HepG2 (cell line): ENCODE measurements around the gene PRIMA1. TPM values are rescaled to one million over a fixed set of nuclear protein-coding genes. Genes with fewer than 3 reads are reported as not detected.

Experiments used
- ATAC-seq: fragments of 200-7000 bp; cut with Tn5 transposase; 3 replicates; pipeline ENCODE4 v1.9.1; 2020; ENCODE audit warnings: mild to moderate bottlenecking, moderate library complexity
- BruUV-seq: library from RNA; stranded (reverse); fragments of 400-500 nt; replicated peaks from 2 replicates; lab custom pipeline; 2021; lab: Mats Ljungman, UMichigan
- CTCF ChIA-PET: fragments of 300-600 bp; formaldehyde crosslinking; extraction: SDS; loops from one replicate; lab custom pipeline; 2021; ENCODE audit warnings: low total read pairs, inconsistent platforms, low intra/inter-chr PET ratio; lab: Yijun Ruan, JAX
- POLR2A ChIA-PET: fragments of 350-600 bp; sonication (Branson Sonifier 250); formaldehyde crosslinking; loops from one replicate; lab custom pipeline; 2020; ENCODE audit warnings: antibody characterized with exemption, inconsistent platforms; lab: Yijun Ruan, JAX
- DNase-seq: peaks from one replicate; pipeline ENCODE4 v3.0.0-alpha.2; 2015; ENCODE audit warnings: low spot score
- FAIRE-seq: peaks from 3 replicates; lab custom pipeline; 2011; peaks lifted over from hg19 to GRCh38; lab: Jason Lieb, UNC
- H2AFZ ChIP-seq: one replicate; pipeline ENCODE4 v1.6.1; 2011; ENCODE audit warnings: low read length, inconsistent platforms
- H3K27ac ChIP-seq: fragments of 300-600 bp; 3 replicates; pipeline ENCODE4 v1.8.0; 2011; ENCODE audit warnings: mixed run types, mild to moderate bottlenecking, mixed read lengths, low read length, inconsistent platforms; ENCODE audit not compliant: insufficient read depth; ENCODE audit errors: extremely low read length
- H3K27me3 ChIP-seq, 2 experiments: fragments of 200-600 bp in 1 of 2; 2 replicates in 1 of 2; 3 replicates in 1 of 2; pipeline versions ENCODE4 v1.6.0 to v1.8.0; 2011; ENCODE audit warnings: low read length in 2 of 2, mild to moderate bottlenecking in 2 of 2, moderate library complexity in 2 of 2, inconsistent platforms in 1 of 2; ENCODE audit not compliant: insufficient read depth in 2 of 2, control insufficient read depth in 1 of 2
- H3K36me3 ChIP-seq, 2 experiments: fragments of 200-600 bp in 1 of 2; replicated peaks in 1 of 2; 2 replicates in 1 of 2; 3 replicates in 1 of 2; pipeline versions ENCODE4 v1.5.1 to v1.8.0; 2011; ENCODE audit warnings: low read length in 2 of 2, inconsistent platforms in 1 of 2; ENCODE audit not compliant: insufficient read depth in 2 of 2, control insufficient read depth in 1 of 2
- H3K4me1 ChIP-seq: 2 replicates; pipeline ENCODE4 v1.5.1; 2012; ENCODE audit warnings: low read length, inconsistent platforms; ENCODE audit not compliant: insufficient read depth
- H3K4me2 ChIP-seq: 2 replicates; pipeline ENCODE4 v1.6.0; 2011; ENCODE audit warnings: low read depth, low read length, inconsistent platforms
- H3K4me3 ChIP-seq, 3 experiments: fragments of 200-600 bp in 1 of 3; sonication (generic), shearing (Covaris generic) in 1 of 3; replicated peaks in 1 of 3; 2 replicates each; pipeline ENCODE4 v1.5.1; 2011 to 2016; ENCODE audit warnings: low read length in 3 of 3, inconsistent platforms in 2 of 3, low read depth in 2 of 3, mild to moderate bottlenecking in 2 of 3, control low read depth in 1 of 3, mixed read lengths in 1 of 3; ENCODE audit not compliant: insufficient read depth in 1 of 3
- H3K79me2 ChIP-seq: one replicate; pipeline ENCODE4 v1.6.1; 2011; ENCODE audit warnings: low read length, inconsistent platforms; ENCODE audit not compliant: insufficient read depth
- H3K9ac ChIP-seq: 2 replicates; pipeline ENCODE4 v1.6.0; 2011; ENCODE audit warnings: mild to moderate bottlenecking, low read depth, low read length, inconsistent platforms; ENCODE audit not compliant: insufficient read depth
- H3K9me3 ChIP-seq: 2 replicates; pipeline ENCODE4 v1.5.1; 2012; ENCODE audit warnings: mild to moderate bottlenecking, low read length
- H4K20me1 ChIP-seq: 2 replicates; pipeline ENCODE4 v1.6.0; 2011; ENCODE audit warnings: inconsistent platforms, mild to moderate bottlenecking, low read length, moderate library complexity; ENCODE audit not compliant: insufficient read depth
- CSRNP2 ChIP-seq: sonication (generic); formaldehyde crosslinking; conservative IDR thresholded peaks from 2 replicates; pipeline ENCODE4 v1.8.0; 2022; ENCODE audit warnings: low read depth, missing genetic modification reagents
- KMT2B ChIP-seq: IDR thresholded peaks from 2 replicates; pipeline ENCODE4 v1.6.1; 2016; ENCODE audit warnings: missing genetic modification reagents, missing compliant biosample characterization
- MIER2 ChIP-seq: IDR thresholded peaks from 2 replicates; pipeline ENCODE4 v1.6.1; 2016; ENCODE audit warnings: missing biosample characterization, missing genetic modification reagents
- RBAK ChIP-seq: sonication (generic); formaldehyde crosslinking; IDR thresholded peaks from 2 replicates; pipeline ENCODE4 v1.5.1; 2020; ENCODE audit warnings: mild to moderate bottlenecking, missing genetic modification reagents
- RBM39 ChIP-seq: fragments of 200-400 bp; formaldehyde crosslinking; IDR thresholded peaks from one replicate; pipeline ENCODE4 v1.6.1; 2018; ENCODE audit warnings: antibody characterized with exemption, mild to moderate bottlenecking, low read depth, low read length; ENCODE audit not compliant: poor library complexity, severe bottlenecking
- TBP ChIP-seq: sonication (generic); formaldehyde crosslinking; IDR thresholded peaks from 2 replicates; pipeline ENCODE4 v1.5.0; 2020; ENCODE audit warnings: missing genetic modification reagents
- ZBTB44 ChIP-seq: sonication (generic); formaldehyde crosslinking; IDR thresholded peaks from 2 replicates; pipeline ENCODE4 v1.4.0; 2020; ENCODE audit warnings: missing genetic modification reagents
- ZFAT ChIP-seq: sonication (generic); formaldehyde crosslinking; conservative IDR thresholded peaks from 2 replicates; pipeline ENCODE4 v1.8.1; 2023; ENCODE audit warnings: missing genetic modification reagents, inconsistent platforms
- ZFYVE20 ChIP-seq: sonication (generic); formaldehyde crosslinking; IDR thresholded peaks from 2 replicates; pipeline ENCODE4 v1.8.0; 2023; ENCODE audit warnings: low read depth, mild to moderate bottlenecking, moderate library complexity, missing genetic modification reagents, borderline replicate concordance
- ZNF12 ChIP-seq: sonication (generic); formaldehyde crosslinking; IDR thresholded peaks from 2 replicates; pipeline ENCODE4 v1.5.0; 2020; ENCODE audit warnings: missing genetic modification reagents
- ZNF569 ChIP-seq: sonication (generic); formaldehyde crosslinking; IDR thresholded peaks from 2 replicates; pipeline ENCODE4 v1.5.0; 2020; ENCODE audit warnings: mild to moderate bottlenecking, missing genetic modification reagents, moderate library complexity, borderline replicate concordance
- ZNF616 ChIP-seq: sonication (generic); formaldehyde crosslinking; IDR thresholded peaks from 2 replicates; pipeline ENCODE4 v1.5.0; 2020; ENCODE audit warnings: low read depth, mild to moderate bottlenecking, missing genetic modification reagents
- ZNF761 ChIP-seq: sonication (generic); formaldehyde crosslinking; conservative IDR thresholded peaks from 2 replicates; pipeline ENCODE4 v1.4.0; 2020; ENCODE audit warnings: mild to moderate bottlenecking, missing genetic modification reagents
- WGBS: methylation state at CpG from one replicate; pipeline ENCODE4 v1.1.6; 2017; ENCODE audit warnings: low lambda C conversion rate; 5-methylcytosine and 5-hydroxymethylcytosine counted together
- in situ Hi-C: cut with HindIII; loops from 2 replicates; pipeline ENCODE4 v1.10.0; 2017; ENCODE audit warnings: low pct_unique_long_range_greater_than_20kb; ENCODE audit not compliant: extremely low pct_ligation_motif_present
- intact Hi-C: fragments of 100-400 bp; cut with micrococcal nuclease; formaldehyde crosslinking; loops from one replicate; pipeline ENCODE4 v1.10.0; 2022; ENCODE audit not compliant: unreplicated experiment
- polyA plus RNA-seq, 8 experiments: library from polyadenylated mRNA; depleted of rRNA in 3 of 8; stranded (reverse) in 7 of 8; unstranded in 1 of 8; fragments of >200 nt; fragmentation: Illumina TruSeq in 4 of 8; extraction: Trizol in 4 of 8; gene quantifications; 2 replicates each; pipeline versions ENCODE4 v1.2.1 to v1.2.3, GENCODE V29; 2011 to 2016; ENCODE audit warnings: low read depth in 4 of 8, missing spikeins in 1 of 8, mixed read lengths in 1 of 8; ENCODE audit not compliant: insufficient read depth in 1 of 8
- total RNA-seq, 5 experiments: library from RNA; depleted of rRNA; stranded (reverse); fragments of >200 nt; fragmentation: Illumina TruSeq; extraction: Trizol; gene quantifications; 2 replicates each; pipeline ENCODE4 v1.2.3, GENCODE V29; 2016; ENCODE audit warnings: low read depth in 1 of 5
- TF ChIP-seq, protein P1 (sequence below): sonication (generic); formaldehyde crosslinking; IDR thresholded peaks from 2 replicates; pipeline ENCODE4 v1.8.1; 2023; ENCODE audit warnings: missing genetic modification reagents, mild to moderate bottlenecking, borderline replicate concordance
- TF ChIP-seq, protein P2 (sequence below): IDR thresholded peaks from 2 replicates; pipeline ENCODE4 v1.6.1; 2012; ENCODE audit warnings: low read length, improper control_type of control experiment

The PRIMA1 gene
- total and polyA plus RNA-seq, 2 of the 13 experiments (the other 11 are each of a cell fraction or from before 2014, with no cell fraction given): 2.4 to 3.2 TPM

DNA sequence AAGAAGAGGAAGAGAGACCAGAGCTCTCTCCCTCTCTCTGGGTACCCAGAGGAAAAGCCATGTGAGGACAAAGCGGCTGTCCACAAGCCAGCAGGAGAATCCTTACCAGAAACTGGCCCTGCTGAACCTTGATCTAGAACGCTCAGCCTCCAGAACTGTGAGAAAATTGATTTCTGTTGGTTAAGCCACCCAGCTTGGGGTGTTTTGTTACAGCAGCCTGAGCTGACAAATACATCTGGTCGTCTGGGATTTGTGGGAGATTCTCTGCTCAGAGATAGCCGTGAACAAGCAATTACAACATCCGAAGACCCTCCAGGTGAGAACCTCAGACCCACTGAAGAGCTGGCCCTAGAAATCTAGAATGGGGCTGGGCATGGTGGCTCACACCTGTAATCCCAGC, 6.5 kb upstream of the PRIMA1 start:
- peaks cover 1 to 10% of the 10 kb centered on the region in 2 experiments; a peak in 2 of 5 replicates for H3K27me3 ChIP-seq
- no peak overlapping the region for H3K27ac ChIP-seq
- no peak for ATAC-seq
- ChIA-PET CTCF (no interaction called here), POLR2A (no interaction called here)
- no TSS peak for BruUV-seq
- no peak overlapping the region for H3K4me2 ChIP-seq
- H3K79me2 ChIP-seq: no peaks in the 10 kb centered on the region
- no peak for TF ChIP-seq ZFYVE20 (CRISPR knock-in tag)
- peak; percentile 93 for TF ChIP-seq RBAK (CRISPR knock-in tag)
- TF ChIP-seq, protein P1, sequence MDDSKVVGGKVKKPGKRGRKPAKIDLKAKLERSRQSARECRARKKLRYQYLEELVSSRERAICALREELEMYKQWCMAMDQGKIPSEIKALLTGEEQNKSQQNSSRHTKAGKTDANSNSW: no peak
- no peak for TF ChIP-seq RBM39
- TF ChIP-seq ZNF569: no peak
- TF ChIP-seq ZNF12 (CRISPR knock-in tag): peak; percentile 95
- TF ChIP-seq KMT2B (CRISPR knock-in tag): no peak
- TF ChIP-seq, protein P2, sequence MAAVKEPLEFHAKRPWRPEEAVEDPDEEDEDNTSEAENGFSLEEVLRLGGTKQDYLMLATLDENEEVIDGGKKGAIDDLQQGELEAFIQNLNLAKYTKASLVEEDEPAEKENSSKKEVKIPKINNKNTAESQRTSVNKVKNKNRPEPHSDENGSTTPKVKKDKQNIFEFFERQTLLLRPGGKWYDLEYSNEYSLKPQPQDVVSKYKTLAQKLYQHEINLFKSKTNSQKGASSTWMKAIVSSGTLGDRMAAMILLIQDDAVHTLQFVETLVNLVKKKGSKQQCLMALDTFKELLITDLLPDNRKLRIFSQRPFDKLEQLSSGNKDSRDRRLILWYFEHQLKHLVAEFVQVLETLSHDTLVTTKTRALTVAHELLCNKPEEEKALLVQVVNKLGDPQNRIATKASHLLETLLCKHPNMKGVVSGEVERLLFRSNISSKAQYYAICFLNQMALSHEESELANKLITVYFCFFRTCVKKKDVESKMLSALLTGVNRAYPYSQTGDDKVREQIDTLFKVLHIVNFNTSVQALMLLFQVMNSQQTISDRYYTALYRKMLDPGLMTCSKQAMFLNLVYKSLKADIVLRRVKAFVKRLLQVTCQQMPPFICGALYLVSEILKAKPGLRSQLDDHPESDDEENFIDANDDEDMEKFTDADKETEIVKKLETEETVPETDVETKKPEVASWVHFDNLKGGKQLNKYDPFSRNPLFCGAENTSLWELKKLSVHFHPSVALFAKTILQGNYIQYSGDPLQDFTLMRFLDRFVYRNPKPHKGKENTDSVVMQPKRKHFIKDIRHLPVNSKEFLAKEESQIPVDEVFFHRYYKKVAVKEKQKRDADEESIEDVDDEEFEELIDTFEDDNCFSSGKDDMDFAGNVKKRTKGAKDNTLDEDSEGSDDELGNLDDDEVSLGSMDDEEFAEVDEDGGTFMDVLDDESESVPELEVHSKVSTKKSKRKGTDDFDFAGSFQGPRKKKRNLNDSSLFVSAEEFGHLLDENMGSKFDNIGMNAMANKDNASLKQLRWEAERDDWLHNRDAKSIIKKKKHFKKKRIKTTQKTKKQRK: no peak
- TF ChIP-seq ZBTB44: no peak
- no peak for TF ChIP-seq CSRNP2
- no peak for TF ChIP-seq ZNF761
- TF ChIP-seq ZFAT (CRISPR knock-in tag): no peak
- TF ChIP-seq ZNF616 (CRISPR knock-in tag): no peak
- no peak for TF ChIP-seq MIER2 (CRISPR knock-in tag)
- TF ChIP-seq TBP: no peak
- no peak for FAIRE-seq
- in situ Hi-C loops (no loop called here), intact Hi-C loops (no loop called here)
- DNase-seq: no peak
- H4K20me1 ChIP-seq: no peaks in the 10 kb centered on the region
- no peak overlapping the region for H3K9ac ChIP-seq
- no peak overlapping the region for H2AFZ ChIP-seq
- no peak overlapping the region for H3K4me3 ChIP-seq
- WGBS: 61% methylated on average over 4 of the region's 5 CpGs
- H3K36me3 ChIP-seq: no peaks in the 10 kb centered on the region
- no peaks in the 10 kb centered on the region for H3K9me3 ChIP-seq
- peaks cover 63% of the 10 kb centered on the region for H3K4me1 ChIP-seq
